SH-SY5Y (cell line): Measurements from ENCODE around the gene DEK.

Experiments
- GATA2 ChIP-seq: IDR thresholded peaks from 2 replicates; pipeline ENCODE4 v1.6.1; 2011; ENCODE audit warnings: mild to moderate bottlenecking, low read depth, low read length
- GATA3 ChIP-seq: IDR thresholded peaks from 2 replicates; pipeline ENCODE4 v1.6.1; 2011; ENCODE audit warnings: low read depth, mild to moderate bottlenecking, low read length, moderate library complexity

DNA sequence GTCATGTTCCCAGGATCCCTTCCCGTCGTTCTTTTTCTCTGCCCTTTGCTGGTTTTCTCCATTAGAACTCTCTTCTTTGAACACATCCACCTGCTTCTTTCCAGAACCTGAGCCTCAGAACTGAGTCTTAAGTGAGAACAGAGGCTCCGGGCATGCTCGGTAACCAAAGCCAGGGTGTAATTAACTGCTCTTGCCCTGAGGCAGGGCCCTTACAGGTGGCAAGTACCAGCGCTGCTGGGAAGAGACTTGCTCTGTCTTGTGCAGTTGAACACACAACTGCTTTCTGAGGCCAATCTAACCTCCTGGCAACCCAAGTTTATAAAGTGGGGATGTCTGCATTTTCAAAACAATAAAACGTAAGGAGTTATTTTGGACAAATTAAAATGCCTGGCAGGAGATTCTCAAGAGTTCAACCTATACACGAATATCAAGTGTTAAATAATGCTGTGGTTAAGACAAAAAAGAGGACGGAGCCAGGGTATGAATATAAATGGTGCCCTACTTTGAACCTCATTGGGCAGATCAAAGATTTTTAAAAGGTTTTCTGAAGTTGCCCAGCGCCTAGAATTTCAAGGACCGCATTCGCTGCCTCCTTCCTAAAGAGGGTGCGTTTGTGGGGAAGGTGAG lies 12.4 kb upstream of the DEK start:
- TF ChIP-seq GATA2 (no peak), GATA3 (no peak)
